Astrocyte (in vitro differentiated cells and primary cell): ENCODE results near the gene CHRNE. TPM values are rescaled to one million over a fixed set of nuclear protein-coding genes. Genes with fewer than 3 reads are reported as not detected.

Experiments used
- DNase-seq: peaks from one replicate; pipeline ENCODE4 v3.0.0-alpha.2; 2010; ENCODE audit warnings: low read depth
- FAIRE-seq: peaks from 2 replicates; lab custom pipeline; 2011; peaks lifted over from hg19 to GRCh38; lab: Jason Lieb, UNC
- H2AFZ ChIP-seq: 2 replicates; pipeline ENCODE4 v1.6.0; 2012; ENCODE audit warnings: low read depth, low read length, inconsistent platforms
- H3K27ac ChIP-seq: 2 replicates; pipeline ENCODE4 v1.5.1; 2011; ENCODE audit warnings: low read depth, low read length, inconsistent platforms
- H3K27me3 ChIP-seq: 2 replicates; pipeline ENCODE4 v1.6.0; 2011; ENCODE audit warnings: low read length, inconsistent platforms; ENCODE audit not compliant: insufficient read depth
- H3K36me3 ChIP-seq: 2 replicates; pipeline ENCODE4 v1.5.1; 2011; ENCODE audit warnings: low read length, inconsistent platforms; ENCODE audit not compliant: insufficient read depth
- H3K4me1 ChIP-seq: 2 replicates; pipeline ENCODE4 v1.5.1; 2011; ENCODE audit warnings: low read length, inconsistent platforms; ENCODE audit not compliant: insufficient read depth
- H3K4me2 ChIP-seq: 2 replicates; pipeline ENCODE4 v1.6.0; 2012; ENCODE audit warnings: low read length, inconsistent platforms
- H3K4me3 ChIP-seq: 2 replicates; pipeline ENCODE4 v1.5.1; 2011; ENCODE audit warnings: low read depth, mild to moderate bottlenecking, low read length, inconsistent platforms; ENCODE audit not compliant: insufficient read depth
- H3K79me2 ChIP-seq: 2 replicates; pipeline ENCODE4 v1.6.0; 2012; ENCODE audit warnings: mild to moderate bottlenecking, low read length, inconsistent platforms; ENCODE audit not compliant: insufficient read depth
- H3K9ac ChIP-seq: 2 replicates; pipeline ENCODE4 v1.6.0; 2012; ENCODE audit warnings: mild to moderate bottlenecking, low read length, inconsistent platforms
- H3K9me3 ChIP-seq: 2 replicates; pipeline ENCODE4 v1.5.1; 2012; ENCODE audit warnings: low read depth, mild to moderate bottlenecking, low read length, inconsistent platforms; ENCODE audit not compliant: insufficient read depth
- H4K20me1 ChIP-seq: 2 replicates; pipeline ENCODE4 v1.6.0; 2012; ENCODE audit warnings: low read length, inconsistent platforms; ENCODE audit not compliant: insufficient read depth
- H3K27ac Mint-ChIP-seq: one replicate; pipeline ENCODE4 v1.8.0; 2021; ENCODE audit warnings: mild to moderate bottlenecking, mixed read lengths; ENCODE audit not compliant: unreplicated experiment
- H3K27me3 Mint-ChIP-seq: one replicate; pipeline ENCODE4 v1.8.0; 2021; ENCODE audit warnings: low read depth, mixed read lengths; ENCODE audit not compliant: unreplicated experiment
- H3K36me3 Mint-ChIP-seq: one replicate; pipeline ENCODE4 v1.8.0; 2021; ENCODE audit warnings: low read depth, mixed read lengths; ENCODE audit not compliant: unreplicated experiment
- H3K4me1 Mint-ChIP-seq: one replicate; pipeline ENCODE4 v1.8.0; 2021; ENCODE audit warnings: low read depth, mixed read lengths; ENCODE audit not compliant: unreplicated experiment
- H3K4me3 Mint-ChIP-seq: one replicate; pipeline ENCODE4 v1.8.0; 2021; ENCODE audit warnings: mild to moderate bottlenecking, moderate library complexity, mixed read lengths; ENCODE audit not compliant: unreplicated experiment
- H3K9me3 Mint-ChIP-seq: one replicate; pipeline ENCODE4 v1.8.0; 2021; ENCODE audit warnings: mild to moderate bottlenecking, mixed read lengths; ENCODE audit not compliant: unreplicated experiment
- CTCF ChIP-seq: IDR thresholded peaks from 2 replicates; pipeline ENCODE4 v1.5.1; 2011; ENCODE audit warnings: low read depth, mild to moderate bottlenecking, inconsistent platforms, low read length, moderate library complexity; ENCODE audit not compliant: insufficient read depth
- EZH2 ChIP-seq: IDR thresholded peaks from 2 replicates; pipeline ENCODE4 v1.6.1; 2012; ENCODE audit warnings: mild to moderate bottlenecking, low read length, inconsistent platforms; ENCODE audit not compliant: insufficient read depth
- total RNA-seq: library from RNA; stranded (reverse); gene quantifications from 2 replicates; pipeline ENCODE4 v1.2.1, GENCODE V29; 2021

CHRNE gene
- total RNA-seq, 1 donor from 2014 or later = 0.20 TPM

GRCh38 chr17:4949321-4950074 lies 46.6 kb upstream of the CHRNE start:
- H3K4me1 Mint-ChIP-seq = peaks cover 41% of the 10 kb centered on the region
- Histone ChIP-seq H3K4me2 (peak overlapping the region; percentile 99), H3K36me3 (peaks cover 17% of the 10 kb centered on the region), H3K4me3 (peak overlapping the region; percentile 80), H2AFZ (peak overlapping the region; percentile 57), H3K27me3 (no peaks in the 10 kb centered on the region), H4K20me1 (peaks cover 39% of the 10 kb centered on the region), H3K27ac (peak overlapping the region; percentile 90), H3K4me1 (peaks cover 42% of the 10 kb centered on the region), H3K9ac (peak overlapping the region; percentile 93), H3K79me2 (peaks cover 39% of the 10 kb centered on the region), H3K9me3 (no peaks in the 10 kb centered on the region)
- TF ChIP-seq EZH2 (no peak), CTCF (no peak)
- H3K36me3 Mint-ChIP-seq = peaks cover 20% of the 10 kb centered on the region
- DNase-seq (peak; percentile 59), FAIRE-seq (no peak)
- no peaks in the 10 kb centered on the region for H3K27me3 Mint-ChIP-seq
- H3K9me3 Mint-ChIP-seq = no peaks in the 10 kb centered on the region
- H3K27ac Mint-ChIP-seq = peak overlapping the region; percentile 88
- H3K4me3 Mint-ChIP-seq = peak overlapping the region; percentile 77

- no peak for FAIRE-seq
- H3K9ac ChIP-seq = peak overlapping the region; percentile 93
- TF ChIP-seq EZH2 (no peak), CTCF (no peak)
- H3K27ac ChIP-seq = peak overlapping the region; percentile 90
- H4K20me1 ChIP-seq = peaks cover 45% of the 10 kb centered on the region
- H3K36me3 Mint-ChIP-seq = peaks cover 22% of the 10 kb centered on the region
- no peaks in the 10 kb centered on the region for H3K9me3 Mint-ChIP-seq
- peak overlapping the region; percentile 99 for H3K4me2 ChIP-seq
- H3K79me2 ChIP-seq = peaks cover 44% of the 10 kb centered on the region
- H3K4me1 Mint-ChIP-seq = peaks cover 40% of the 10 kb centered on the region
- DNase-seq = peak; percentile 73
- peaks cover 45% of the 10 kb centered on the region for H3K4me1 ChIP-seq
- no peaks in the 10 kb centered on the region for H3K27me3 Mint-ChIP-seq
- H3K4me3 ChIP-seq = peak overlapping the region; percentile 80
- peak overlapping the region; percentile 97 for H3K27ac Mint-ChIP-seq
- H3K4me3 Mint-ChIP-seq = peak overlapping the region; percentile 93
- H3K9me3 ChIP-seq = no peaks in the 10 kb centered on the region
- peak overlapping the region; percentile 57 for H2AFZ ChIP-seq
- H3K36me3 ChIP-seq = peaks cover 22% of the 10 kb centered on the region
- no peaks in the 10 kb centered on the region for H3K27me3 ChIP-seq
Observed at GRCh38 chr17:4948931-4949320, 46.0 kb upstream of the CHRNE start.
